ENCODE results near the gene MUC4. TPM values are rescaled to one million over a fixed set of nuclear protein-coding genes. Genes with fewer than 3 reads are reported as not detected.

MUC4 gene
- total RNA-seq, 1 donor from 2014 or later, result not detected

GRCh38 chr3:195762249-195762585 lies 49.5 kb downstream of the MUC4 start:
- TF ChIP-seq, protein P1, sequence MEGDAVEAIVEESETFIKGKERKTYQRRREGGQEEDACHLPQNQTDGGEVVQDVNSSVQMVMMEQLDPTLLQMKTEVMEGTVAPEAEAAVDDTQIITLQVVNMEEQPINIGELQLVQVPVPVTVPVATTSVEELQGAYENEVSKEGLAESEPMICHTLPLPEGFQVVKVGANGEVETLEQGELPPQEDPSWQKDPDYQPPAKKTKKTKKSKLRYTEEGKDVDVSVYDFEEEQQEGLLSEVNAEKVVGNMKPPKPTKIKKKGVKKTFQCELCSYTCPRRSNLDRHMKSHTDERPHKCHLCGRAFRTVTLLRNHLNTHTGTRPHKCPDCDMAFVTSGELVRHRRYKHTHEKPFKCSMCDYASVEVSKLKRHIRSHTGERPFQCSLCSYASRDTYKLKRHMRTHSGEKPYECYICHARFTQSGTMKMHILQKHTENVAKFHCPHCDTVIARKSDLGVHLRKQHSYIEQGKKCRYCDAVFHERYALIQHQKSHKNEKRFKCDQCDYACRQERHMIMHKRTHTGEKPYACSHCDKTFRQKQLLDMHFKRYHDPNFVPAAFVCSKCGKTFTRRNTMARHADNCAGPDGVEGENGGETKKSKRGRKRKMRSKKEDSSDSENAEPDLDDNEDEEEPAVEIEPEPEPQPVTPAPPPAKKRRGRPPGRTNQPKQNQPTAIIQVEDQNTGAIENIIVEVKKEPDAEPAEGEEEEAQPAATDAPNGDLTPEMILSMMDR (IDR thresholded peaks at IDR 0.05), result no peak
- no peak for TF ChIP-seq EZH2phosphoT487 (IDR thresholded peaks at IDR 0.05)
- TF ChIP-seq EZH2 (IDR thresholded peaks at IDR 0.05), result no peak

DNA sequence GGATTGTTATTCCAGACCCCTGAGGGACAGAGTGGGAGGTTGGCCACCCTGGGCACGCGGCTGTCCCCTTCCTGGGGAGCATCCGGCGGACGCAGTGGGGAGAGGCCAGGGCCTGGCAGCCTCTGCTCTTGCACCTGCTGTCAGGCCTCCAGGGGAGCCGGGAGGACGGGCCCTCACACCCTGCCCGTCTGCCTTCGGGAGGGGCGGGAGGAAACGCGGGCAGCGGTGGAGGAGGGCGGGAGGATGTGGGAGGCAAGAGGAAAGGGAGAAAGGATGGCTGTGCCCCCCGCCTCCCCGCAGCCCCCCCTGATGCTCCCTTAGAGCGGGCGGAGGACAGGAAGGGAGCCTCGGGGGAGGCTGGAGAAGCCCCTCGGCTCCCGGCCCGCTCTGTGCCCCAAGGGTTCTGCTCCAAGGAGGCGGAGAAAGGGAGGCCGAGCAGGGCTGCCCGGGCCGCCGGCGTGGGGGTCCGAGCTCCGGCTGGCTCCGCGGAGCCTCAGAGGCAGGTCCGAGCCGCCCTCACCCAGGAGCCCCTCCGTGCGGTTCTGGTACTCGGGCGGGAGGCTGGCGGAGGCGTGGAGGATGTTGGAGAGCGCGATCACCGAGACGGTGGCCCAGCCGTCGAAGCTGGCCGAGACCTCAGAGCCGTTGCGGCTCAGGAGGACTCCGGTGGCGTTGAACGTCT lies 50.0 kb downstream of the MUC4 start:
- H3K36me3 Mint-ChIP-seq, result no peaks in the 10 kb centered on the region
- H3K4me1 Mint-ChIP-seq, result no peaks in the 10 kb centered on the region
- Histone ChIP-seq H3K4me2 (no peak overlapping the region), H3F3A (ENCODE audit: low read depth) (no peaks in the 10 kb centered on the region), H3K4me1 (no peaks in the 10 kb centered on the region), H3K9ac (no peak overlapping the region), H2AFZ (replicated peaks) (no peak overlapping the region), H3K79me2 (ENCODE audit: low read depth) (no peaks in the 10 kb centered on the region), H3K9me3 (ENCODE audit: low read depth) (no peaks in the 10 kb centered on the region), H3K27ac (no peak overlapping the region), H3K4me3 (no peak overlapping the region), H4K20me1 (ENCODE audit: low read depth) (no peaks in the 10 kb centered on the region), H3K27me3 (no peaks in the 10 kb centered on the region), H3K36me3 (no peaks in the 10 kb centered on the region)
- H3K27me3 Mint-ChIP-seq (ENCODE audit: insufficient read depth, low read depth), result peaks cover 2% of the 10 kb centered on the region
- H3K9me3 Mint-ChIP-seq, result no peaks in the 10 kb centered on the region
- H3K4me3 Mint-ChIP-seq, result no peak overlapping the region
- H3K27ac Mint-ChIP-seq, result no peak overlapping the region
- no peak for TF ChIP-seq EZH2phosphoT487 (IDR thresholded peaks at IDR 0.05)
- TF ChIP-seq EZH2 (IDR thresholded peaks at IDR 0.05), result no peak
- TF ChIP-seq, protein P1 (IDR thresholded peaks at IDR 0.05), result no peak
- DNase-seq (ENCODE audit: low spot score), result no peak

More at GRCh38 chr3:195762249-195762585, 49.5 kb downstream of the MUC4 start:
- H3K9me3 ChIP-seq (ENCODE audit: low read depth), result no peaks in the 10 kb centered on the region
- no peaks in the 10 kb centered on the region for H3K27me3 ChIP-seq
- H2AFZ ChIP-seq (replicated peaks), result no peak overlapping the region
- no peak overlapping the region for H3K9ac ChIP-seq
- no peak overlapping the region for H3K27ac Mint-ChIP-seq
- no peak overlapping the region for H3K4me3 Mint-ChIP-seq
- no peak overlapping the region for H3K27ac ChIP-seq
- H3K27me3 Mint-ChIP-seq (ENCODE audit: insufficient read depth, low read depth), result peaks cover 2% of the 10 kb centered on the region
- H3K79me2 ChIP-seq (ENCODE audit: low read depth), result no peaks in the 10 kb centered on the region
- H3K36me3 ChIP-seq, result no peaks in the 10 kb centered on the region
- no peak for DNase-seq (ENCODE audit: low spot score)
- H3K36me3 Mint-ChIP-seq, result no peaks in the 10 kb centered on the region
- H3F3A ChIP-seq (ENCODE audit: low read depth), result no peaks in the 10 kb centered on the region
- H3K4me2 ChIP-seq, result no peak overlapping the region
- H3K4me1 Mint-ChIP-seq, result no peaks in the 10 kb centered on the region
- H3K4me1 ChIP-seq, result no peaks in the 10 kb centered on the region
- H4K20me1 ChIP-seq (ENCODE audit: low read depth), result no peaks in the 10 kb centered on the region
- H3K9me3 Mint-ChIP-seq, result no peaks in the 10 kb centered on the region
- no peak overlapping the region for H3K4me3 ChIP-seq

- Mint-ChIP-seq H3K27me3 (ENCODE audit: insufficient read depth, low read depth) (peaks cover 2% of the 10 kb centered on the region), H3K4me1 (no peaks in the 10 kb centered on the region), H3K27ac (no peak overlapping the region), H3K4me3 (no peak overlapping the region), H3K9me3 (no peaks in the 10 kb centered on the region), H3K36me3 (no peaks in the 10 kb centered on the region)
- H3K4me2 ChIP-seq, result no peak overlapping the region
- no peak overlapping the region for H3K27ac ChIP-seq
- H3K9me3 ChIP-seq (ENCODE audit: low read depth), result no peaks in the 10 kb centered on the region
- H3K4me1 ChIP-seq, result no peaks in the 10 kb centered on the region
- H3K27me3 ChIP-seq, result no peaks in the 10 kb centered on the region
- no peak overlapping the region for H3K4me3 ChIP-seq
- no peaks in the 10 kb centered on the region for H3F3A ChIP-seq (ENCODE audit: low read depth)
- TF ChIP-seq EZH2 (IDR thresholded peaks at IDR 0.05) (no peak), EZH2phosphoT487 (IDR thresholded peaks at IDR 0.05) (no peak)
- TF ChIP-seq, protein P1 (IDR thresholded peaks at IDR 0.05), result no peak
- no peaks in the 10 kb centered on the region for H3K36me3 ChIP-seq
- no peak overlapping the region for H3K9ac ChIP-seq
- DNase-seq (ENCODE audit: low spot score), result no peak
- H3K79me2 ChIP-seq (ENCODE audit: low read depth), result no peaks in the 10 kb centered on the region
- H2AFZ ChIP-seq (replicated peaks), result no peak overlapping the region
- no peaks in the 10 kb centered on the region for H4K20me1 ChIP-seq (ENCODE audit: low read depth)
Observed at GRCh38 chr3:195761123-195761566, 50.6 kb downstream of the MUC4 start.

Measured in neural progenitor cell (in vitro differentiated cells).